SK-N-SH (cell line): Measurements from ENCODE around the gene TECR.

Source experiments
- CTCF ChIP-seq: fragments of 200-600 bp; sonication (generic); IDR thresholded peaks from 2 replicates; pipeline ENCODE4 v1.6.1; 2017; ENCODE audit warnings: antibody characterized with exemption, mild to moderate bottlenecking, moderate library complexity
- EP300 ChIP-seq, 2 experiments: IDR thresholded peaks; 2 replicates each; pipeline versions ENCODE4 v1.4.0 to v1.6.1; 2012; ENCODE audit warnings: borderline replicate concordance in 1 of 2, low read depth in 1 of 2, low read length in 1 of 2
- EZH2phosphoT487 ChIP-seq: fragments of 200-600 bp; sonication (generic); IDR thresholded peaks from 2 replicates; pipeline ENCODE4 v1.6.1; 2017; ENCODE audit warnings: low read depth, mixed run types, mild to moderate bottlenecking, antibody characterized with exemption, moderate library complexity, borderline replicate concordance
- GABPA ChIP-seq: IDR thresholded peaks from 2 replicates; pipeline ENCODE4 v1.4.0; 2012; ENCODE audit warnings: low read depth, mild to moderate bottlenecking
- MAX ChIP-seq: IDR thresholded peaks from 2 replicates; pipeline ENCODE4 v1.4.0; 2012; ENCODE audit warnings: low read depth
- POLR2AphosphoS5 ChIP-seq: IDR thresholded peaks from 2 replicates; pipeline ENCODE4 v1.6.1; 2012; ENCODE audit warnings: low read depth, low read length
- RXRA ChIP-seq: IDR thresholded peaks from 2 replicates; pipeline ENCODE4 v1.4.0; 2012; ENCODE audit warnings: low read depth, mild to moderate bottlenecking, borderline replicate concordance

- TF ChIP-seq CTCF (no peak), EZH2phosphoT487 (no peak), MAX (no peak), EP300 (IDR thresholded peaks at IDR 0.05; ENCODE audit: borderline replicate concordance in 1 of 2, low read depth in 1 of 2, low read length in 1 of 2) (no peak), RXRA (no peak), GABPA (no peak), POLR2AphosphoS5 (no peak)
Observed at GRCh38 chr19:14480700-14481079, 48.7 kb upstream of the TECR start.
